Measurements from ENCODE around the gene SDK1.

DNA sequence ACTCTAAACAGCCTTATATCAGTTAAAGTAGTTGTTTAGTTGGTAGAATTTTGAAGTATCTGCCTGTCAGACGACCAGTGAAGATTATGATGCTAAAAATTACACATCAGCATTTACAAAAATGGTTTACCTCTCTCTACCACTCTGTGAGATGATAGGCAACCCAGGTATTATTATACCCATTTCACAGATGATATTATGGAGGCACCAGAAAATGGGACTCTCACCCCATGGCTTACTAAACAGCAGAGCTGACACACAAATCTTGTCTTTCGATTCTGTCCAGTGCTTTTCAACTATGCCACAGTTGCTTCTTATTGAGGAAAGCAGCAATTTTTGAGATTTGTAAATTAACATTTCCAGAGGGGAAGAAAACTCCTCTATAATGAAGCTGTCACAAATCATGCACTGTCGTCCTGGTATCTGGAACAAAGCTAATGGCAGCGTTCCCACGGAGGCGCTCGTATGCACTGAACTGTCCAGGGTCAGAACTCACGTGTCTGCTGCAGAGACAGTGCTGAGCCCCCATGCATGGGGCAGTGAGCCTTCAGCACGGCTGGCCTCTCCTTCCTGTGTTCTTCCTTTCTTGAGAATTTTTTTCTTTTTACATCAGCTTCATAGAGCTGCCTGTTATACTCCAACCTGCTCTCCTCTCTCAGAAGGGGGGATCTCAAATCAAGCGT lies 381.1 kb downstream of the SDK1 start:
- TF ChIP-seq, protein P1, sequence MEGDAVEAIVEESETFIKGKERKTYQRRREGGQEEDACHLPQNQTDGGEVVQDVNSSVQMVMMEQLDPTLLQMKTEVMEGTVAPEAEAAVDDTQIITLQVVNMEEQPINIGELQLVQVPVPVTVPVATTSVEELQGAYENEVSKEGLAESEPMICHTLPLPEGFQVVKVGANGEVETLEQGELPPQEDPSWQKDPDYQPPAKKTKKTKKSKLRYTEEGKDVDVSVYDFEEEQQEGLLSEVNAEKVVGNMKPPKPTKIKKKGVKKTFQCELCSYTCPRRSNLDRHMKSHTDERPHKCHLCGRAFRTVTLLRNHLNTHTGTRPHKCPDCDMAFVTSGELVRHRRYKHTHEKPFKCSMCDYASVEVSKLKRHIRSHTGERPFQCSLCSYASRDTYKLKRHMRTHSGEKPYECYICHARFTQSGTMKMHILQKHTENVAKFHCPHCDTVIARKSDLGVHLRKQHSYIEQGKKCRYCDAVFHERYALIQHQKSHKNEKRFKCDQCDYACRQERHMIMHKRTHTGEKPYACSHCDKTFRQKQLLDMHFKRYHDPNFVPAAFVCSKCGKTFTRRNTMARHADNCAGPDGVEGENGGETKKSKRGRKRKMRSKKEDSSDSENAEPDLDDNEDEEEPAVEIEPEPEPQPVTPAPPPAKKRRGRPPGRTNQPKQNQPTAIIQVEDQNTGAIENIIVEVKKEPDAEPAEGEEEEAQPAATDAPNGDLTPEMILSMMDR (conservative IDR thresholded peaks at IDR 0.05) = no peak
- no peak for TF ChIP-seq ZFX (IDR thresholded peaks at IDR 0.05)
